ENCODE results near the gene C12orf50. TPM values are rescaled to one million over a fixed set of nuclear protein-coding genes. Genes with fewer than 3 reads are reported as not detected.
"Not testable (repeated sequence)": the region's sequence is repeated elsewhere in the genome, so short reads cannot be mapped to it uniquely, and the experiment has no call there.

The C12orf50 gene
- total and polyA plus RNA-seq, 5 experiments from 2014 or later = 0.13 to 0.14 TPM; not detected in 3

DNA sequence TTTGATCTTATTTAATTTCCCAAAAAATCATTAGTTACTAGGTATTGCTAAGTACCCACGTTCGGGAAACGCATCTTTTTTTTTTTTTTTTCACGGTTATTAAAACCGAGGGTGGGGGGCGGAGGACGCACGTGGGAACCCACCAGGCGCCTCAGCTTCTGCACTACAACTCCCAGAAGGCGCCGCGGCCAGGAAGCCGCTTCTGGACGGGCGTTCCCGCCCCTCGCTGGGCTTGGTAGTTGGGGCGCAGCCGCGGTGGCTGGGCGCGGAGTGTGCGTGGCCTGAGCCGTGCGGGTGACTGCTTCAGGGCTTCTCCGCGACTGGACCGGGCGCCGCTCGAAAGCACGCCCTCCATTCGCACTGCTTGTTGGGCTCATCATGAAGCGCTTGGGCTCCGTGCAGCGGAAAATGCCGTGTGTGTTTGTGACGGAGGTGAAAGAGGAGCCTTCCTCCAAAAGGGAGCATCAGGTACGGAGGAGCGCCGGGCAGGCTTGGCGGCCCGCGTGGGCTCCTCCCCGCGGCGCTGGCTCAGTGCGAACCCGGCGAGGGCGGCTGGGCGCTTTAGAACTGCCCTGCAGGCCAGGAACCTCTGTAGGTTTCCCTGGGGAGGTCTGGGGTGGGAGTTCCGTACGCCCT lies 6.2 kb upstream of the C12orf50 start:
- Mint-ChIP-seq H3K36me3 (peaks cover 0 to 9% (median 0%) of the 10 kb centered on the region in 3 donors), H3K27me3 (no peaks in the 10 kb centered on the region), H3K27ac (peak overlapping the region; percentile 86 to 98 (median 96)), H3K4me1 (peaks cover 20 to 54% (median 43%) of the 10 kb centered on the region in 4 donors), H3K4me3 (peak overlapping the region; percentile 95 to 98 (median 96)), H3K9me3 (no peaks in the 10 kb centered on the region)
- DNase-seq (peak; percentile 79 to 91 (median 85)), ATAC-seq (peak; percentile 97 to 98)
- POLR2A ChIA-PET = interaction anchor here (1.2 to 1.8 kb wide), 2 partner anchors 106 to 107 kb away, joined by 5 to 7 read pairs; partner anchors contain the start of genes CEP290 and TMTC3

DNA sequence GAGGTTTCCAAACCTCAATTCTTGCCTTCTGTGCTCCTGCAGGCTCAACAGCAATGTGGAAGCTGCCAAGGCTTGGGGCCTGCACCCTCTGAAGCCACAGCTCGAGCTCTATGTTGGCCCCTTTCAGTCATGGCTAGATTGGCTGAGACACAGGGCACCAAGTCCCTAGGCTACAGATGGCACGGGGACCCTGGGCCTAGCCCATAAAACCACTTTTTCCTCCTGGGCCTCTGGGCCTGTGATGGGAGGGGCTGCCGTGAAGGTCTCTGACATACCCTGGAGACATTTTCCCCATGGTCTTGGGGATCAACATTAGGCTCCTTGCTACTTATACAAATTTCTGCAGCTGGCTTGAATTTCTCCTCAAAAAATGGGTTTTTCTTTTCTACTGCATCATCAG lies 2.0 kb upstream of the C12orf50 start:
- DNase-seq, H3K27me3 Mint-ChIP-seq, H3K4me3 Mint-ChIP-seq, POLR2A ChIA-PET, ATAC-seq, H3K36me3 Mint-ChIP-seq, H3K9me3 Mint-ChIP-seq, H3K27ac Mint-ChIP-seq: not testable (repeated sequence)
- peaks cover 2 to 15% (median 7%) of the 10 kb centered on the region in 4 donors for H3K4me1 Mint-ChIP-seq

- Mint-ChIP-seq H3K36me3 (peaks cover 0 to 6% (median 0%) of the 10 kb centered on the region in 3 donors), H3K4me1 (no peaks in the 10 kb centered on the region), H3K27me3 (peaks cover 0 to 7% (median 2%) of the 10 kb centered on the region in 5 donors), H3K9me3 (no peaks in the 10 kb centered on the region), H3K4me3 (no peak overlapping the region), H3K27ac (no peak overlapping the region)
- ATAC-seq (no peak), DNase-seq (no peak)
- POLR2A ChIA-PET = no interaction called here
These were observed 3.0 kb downstream of the C12orf50 start for GRCh38 chr12:88026196-88026595.

DNA sequence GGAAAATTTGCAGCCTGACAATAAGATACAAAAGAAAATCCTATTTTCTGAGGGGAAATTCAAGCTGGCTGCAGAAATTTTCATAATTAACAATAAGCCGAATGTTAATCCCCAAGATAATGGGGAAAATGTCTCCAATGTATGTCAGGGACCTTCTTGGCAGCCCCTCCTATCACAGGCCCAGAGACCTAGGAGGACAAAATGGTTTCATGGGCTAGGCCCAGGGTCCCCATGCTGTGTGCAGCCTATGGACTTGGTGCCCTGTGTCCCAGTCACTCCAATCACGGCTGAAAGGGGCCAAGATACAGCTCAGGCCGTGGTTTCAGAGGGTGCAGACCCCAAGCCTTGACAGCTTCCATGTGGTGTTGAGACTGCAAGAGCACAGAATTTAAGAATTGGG lies 11.2 kb downstream of the C12orf50 start:
- DNase-seq = no peak
- H3K27ac Mint-ChIP-seq = no peak overlapping the region
- peaks cover 0 to 33% (median 10%) of the 10 kb centered on the region in 9 donors for H3K9me3 Mint-ChIP-seq
- POLR2A ChIA-PET = no interaction called here
- H3K36me3 Mint-ChIP-seq = peaks cover 0 to 25% (median 3%) of the 10 kb centered on the region in 3 donors
- H3K4me1 Mint-ChIP-seq = no peaks in the 10 kb centered on the region
- H3K27me3 Mint-ChIP-seq = peaks cover 17 to 44% (median 18%) of the 10 kb centered on the region in 5 donors
- no peak overlapping the region for H3K4me3 Mint-ChIP-seq
- no peak for ATAC-seq

DNA sequence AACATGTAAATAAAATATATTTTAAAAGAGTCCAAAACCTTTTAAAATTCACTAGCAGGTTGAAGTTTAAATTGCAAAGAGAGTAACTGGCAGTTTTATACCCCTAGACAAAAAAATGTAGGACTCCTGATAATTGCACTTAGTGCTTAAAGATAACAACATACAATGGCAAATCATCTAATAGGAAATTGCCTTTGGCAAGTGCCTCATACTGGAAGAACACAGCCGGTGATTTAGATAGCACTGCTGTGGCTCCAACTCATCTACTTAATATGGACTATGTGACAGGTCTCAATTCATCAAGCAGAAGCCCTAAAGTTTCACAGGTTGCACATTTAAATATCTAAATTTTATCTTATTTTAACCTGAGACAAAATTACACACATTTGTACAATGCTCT lies 13.4 kb downstream of the C12orf50 start:
- DNase-seq = no peak
- Mint-ChIP-seq H3K27me3 (peaks cover 12 to 42% (median 18%) of the 10 kb centered on the region in 5 donors), H3K9me3 (peaks cover 0 to 33% (median 10%) of the 10 kb centered on the region in 9 donors), H3K4me1 (no peaks in the 10 kb centered on the region), H3K27ac (no peak overlapping the region), H3K4me3 (no peak overlapping the region), H3K36me3 (peaks cover 0 to 19% (median 3%) of the 10 kb centered on the region in 3 donors)
- no peak for ATAC-seq
- POLR2A ChIA-PET = no interaction called here

DNA sequence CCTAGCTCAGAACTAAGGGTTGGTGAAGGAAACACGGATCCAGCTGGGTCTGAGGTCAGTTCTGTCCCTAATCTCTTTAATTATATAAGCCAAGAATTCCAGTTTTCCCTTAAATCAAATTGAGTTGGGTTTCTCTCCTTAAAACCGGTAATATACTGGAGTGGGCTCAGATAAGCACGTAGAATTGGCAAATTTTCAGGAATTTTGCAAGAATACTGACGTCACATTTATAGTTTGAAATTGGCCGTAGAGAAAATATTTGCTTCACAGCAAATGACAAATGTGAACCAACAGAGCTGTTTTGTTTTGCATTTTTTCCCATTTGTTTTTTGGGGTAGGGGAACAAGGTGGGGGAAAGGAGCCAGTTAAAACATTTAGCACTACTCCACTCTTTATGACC lies 17.4 kb downstream of the C12orf50 start:
- no peaks in the 10 kb centered on the region for H3K4me1 Mint-ChIP-seq
- DNase-seq (no peak), ATAC-seq (no peak)
- H3K4me3 Mint-ChIP-seq = no peak overlapping the region
- peaks cover 0 to 4% (median 0%) of the 10 kb centered on the region in 3 donors for H3K36me3 Mint-ChIP-seq
- peaks cover 0 to 4% (median 2%) of the 10 kb centered on the region in 9 donors for H3K9me3 Mint-ChIP-seq
- POLR2A ChIA-PET = no interaction called here
- H3K27me3 Mint-ChIP-seq = peaks cover 6 to 36% (median 9%) of the 10 kb centered on the region in 5 donors
- no peak overlapping the region for H3K27ac Mint-ChIP-seq

DNA sequence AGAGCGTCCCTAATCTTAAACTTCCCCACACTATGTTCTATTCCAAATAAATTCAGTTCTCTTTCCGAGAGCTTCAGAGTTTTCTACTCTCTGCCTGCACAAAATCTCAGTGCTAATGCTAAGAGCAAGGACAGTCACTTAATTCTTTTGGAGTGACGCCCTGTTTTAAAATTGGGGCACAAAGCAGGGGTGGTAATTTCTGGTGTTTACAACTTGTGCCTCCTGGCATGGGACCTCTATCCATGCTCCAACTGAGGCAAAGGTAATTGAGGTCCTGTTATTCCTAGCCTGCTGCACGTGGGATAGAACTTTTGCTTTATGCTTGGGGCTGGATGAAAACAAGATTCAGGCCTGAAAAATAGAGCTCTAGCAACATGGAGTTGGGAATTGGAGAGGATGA lies 22.9 kb downstream of the C12orf50 start:
- Mint-ChIP-seq H3K4me1 (no peaks in the 10 kb centered on the region), H3K27ac (no peak overlapping the region), H3K9me3 (peaks cover 0 to 24% (median 3%) of the 10 kb centered on the region in 9 donors), H3K27me3 (peaks cover 4 to 20% (median 7%) of the 10 kb centered on the region in 5 donors), H3K36me3 (peaks cover 0 to 4% (median 0%) of the 10 kb centered on the region in 3 donors), H3K4me3 (no peak overlapping the region)
- ATAC-seq (no peak), DNase-seq (no peak)
- POLR2A ChIA-PET = no interaction called here

DNA sequence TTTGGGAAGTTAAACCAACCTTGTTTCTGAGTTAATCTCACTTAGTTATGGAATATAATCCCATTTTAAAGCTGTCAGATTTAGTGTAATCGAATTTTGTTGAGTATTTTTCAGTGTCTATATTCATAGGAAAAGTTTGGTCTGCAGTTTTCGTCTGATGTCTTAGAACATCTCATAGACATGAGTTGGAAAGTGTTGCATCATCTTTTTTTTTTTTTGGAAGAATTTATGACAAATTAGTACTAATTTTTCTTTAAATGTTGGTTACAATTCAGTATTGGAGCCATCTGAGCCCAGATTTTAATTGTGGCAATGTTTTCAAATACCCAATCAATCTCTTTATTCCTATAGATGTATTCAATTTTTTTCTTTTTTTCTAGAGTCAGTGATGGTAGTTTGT lies 27.9 kb downstream of the C12orf50 start:
- Mint-ChIP-seq H3K4me3 (no peak overlapping the region), H3K9me3 (peaks cover 0 to 24% (median 3%) of the 10 kb centered on the region in 9 donors), H3K4me1 (no peaks in the 10 kb centered on the region), H3K36me3 (peaks cover 0 to 4% (median 0%) of the 10 kb centered on the region in 3 donors), H3K27ac (no peak overlapping the region), H3K27me3 (peaks cover 0 to 24% (median 10%) of the 10 kb centered on the region in 5 donors)
- POLR2A ChIA-PET = no interaction called here
- ATAC-seq (no peak), DNase-seq (no peak)

GRCh38 chr12:87995581-87996178 lies 33.5 kb downstream of the C12orf50 start:
- Mint-ChIP-seq H3K36me3 (no peaks in the 10 kb centered on the region), H3K9me3 (no peaks in the 10 kb centered on the region), H3K4me1 (peaks cover 0 to 3% (median 0%) of the 10 kb centered on the region in 4 donors), H3K27me3 (peaks cover 0 to 21% (median 17%) of the 10 kb centered on the region in 5 donors), H3K27ac (no peak overlapping the region), H3K4me3 (no peak overlapping the region)
- DNase-seq = peak in 5 of 10 donors; percentile 3 to 25 (median 14)
- POLR2A ChIA-PET = no interaction called here
- peak; percentile 44 to 60 for ATAC-seq

DNA sequence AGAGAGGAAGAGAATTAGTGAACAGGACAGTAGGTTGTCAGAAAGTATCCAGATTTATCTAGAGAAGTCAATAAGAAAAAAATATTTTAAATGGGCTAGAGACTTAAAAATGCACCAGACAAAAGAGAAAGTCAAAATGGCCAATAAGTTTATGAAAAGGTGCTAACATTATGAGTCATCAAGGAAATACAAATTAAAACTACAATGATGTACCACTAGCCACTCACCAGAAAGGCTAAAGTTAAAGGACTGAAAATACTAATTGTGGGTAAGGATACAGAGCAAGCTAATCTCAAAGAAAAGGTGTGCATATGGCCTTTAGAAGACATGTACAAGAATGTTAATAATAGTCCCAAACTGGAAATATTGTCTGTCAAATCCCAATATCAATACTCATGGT lies 37.7 kb downstream of the C12orf50 start:
- H3K27ac Mint-ChIP-seq = no peak overlapping the region
- DNase-seq = no peak

DNA sequence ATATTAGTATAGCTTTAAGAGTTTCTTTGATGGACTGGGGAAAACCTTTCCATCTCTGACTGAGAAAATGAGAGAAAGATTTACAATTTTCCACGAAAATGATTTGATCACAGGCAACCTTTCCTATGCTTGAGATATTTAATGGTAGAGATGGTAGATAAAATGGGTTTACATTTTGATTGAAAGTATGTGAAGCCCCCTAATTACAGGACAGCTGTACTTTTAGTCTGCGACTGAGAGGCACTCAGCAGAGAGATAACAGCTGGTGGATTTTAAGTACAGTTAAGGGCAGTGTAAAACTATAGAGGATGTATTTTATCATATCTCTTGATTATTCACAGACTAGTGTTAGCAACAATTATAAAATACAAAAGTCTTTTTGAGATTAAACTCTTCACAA lies 40.7 kb downstream of the C12orf50 start:
- Mint-ChIP-seq H3K4me3 (no peak overlapping the region), H3K27ac (no peak overlapping the region), H3K36me3 (no peaks in the 10 kb centered on the region), H3K4me1 (no peaks in the 10 kb centered on the region), H3K27me3 (peaks cover 0 to 15% (median 7%) of the 10 kb centered on the region in 5 donors), H3K9me3 (no peaks in the 10 kb centered on the region)
- no peak for DNase-seq
- POLR2A ChIA-PET = no interaction called here
- ATAC-seq = no peak

More for the DNA sequence above, 37.7 kb downstream of the C12orf50 start:
- Mint-ChIP-seq H3K36me3 (no peaks in the 10 kb centered on the region), H3K4me3 (no peak overlapping the region), H3K4me1 (peaks cover 0 to 3% (median 0%) of the 10 kb centered on the region in 4 donors), H3K27me3 (peaks cover 0 to 18% (median 14%) of the 10 kb centered on the region in 5 donors), H3K9me3 (no peaks in the 10 kb centered on the region)
- POLR2A ChIA-PET = no interaction called here
- no peak for ATAC-seq

- ATAC-seq (no peak), DNase-seq (no peak)
- no peaks in the 10 kb centered on the region for H3K36me3 Mint-ChIP-seq
- POLR2A ChIA-PET = no interaction called here
- H3K4me3 Mint-ChIP-seq = no peak overlapping the region
- H3K4me1 Mint-ChIP-seq = no peaks in the 10 kb centered on the region
- H3K27me3 Mint-ChIP-seq = peaks cover 2 to 27% (median 12%) of the 10 kb centered on the region in 5 donors
- no peaks in the 10 kb centered on the region for H3K9me3 Mint-ChIP-seq
- H3K27ac Mint-ChIP-seq = no peak overlapping the region
These were observed 44.0 kb downstream of the C12orf50 start for GRCh38 chr12:87985069-87985675.

DNA sequence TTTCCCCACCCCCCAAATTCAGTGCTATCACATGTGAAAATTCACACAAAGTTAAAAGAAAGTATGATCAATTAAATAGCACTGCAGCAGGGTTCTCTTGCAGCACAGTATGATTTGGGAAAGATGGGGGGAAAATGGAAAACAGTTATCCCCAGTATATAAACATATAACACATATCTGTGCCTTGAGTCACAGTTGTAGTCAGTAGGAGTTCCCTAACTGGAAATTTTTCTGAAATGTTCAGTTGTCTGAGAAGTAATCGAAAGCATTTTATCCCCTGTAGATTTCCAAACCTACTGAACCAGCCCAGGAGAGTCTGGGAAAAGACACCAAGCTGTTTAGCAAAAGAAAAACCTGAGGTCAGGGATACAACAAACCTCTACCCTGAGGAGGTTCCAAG lies 47.0 kb downstream of the C12orf50 start:
- no peak for DNase-seq
- Mint-ChIP-seq H3K4me3 (no peak overlapping the region), H3K36me3 (no peaks in the 10 kb centered on the region), H3K9me3 (no peaks in the 10 kb centered on the region), H3K4me1 (no peaks in the 10 kb centered on the region), H3K27me3 (peaks cover 2 to 20% (median 8%) of the 10 kb centered on the region in 5 donors), H3K27ac (no peak overlapping the region)
- no peak for ATAC-seq
- POLR2A ChIA-PET = no interaction called here

All from naive thymus-derived CD8-positive, alpha-beta T cell (primary cell).